ENCODE data around the gene CLPTM1L.

GRCh38 chr5:1288439-1289335 lies 56.2 kb downstream of the CLPTM1L start:
- TF ChIP-seq CTCF (IDR thresholded peaks at IDR 0.05; ENCODE audit: insufficient read depth, low read depth, low read length) (no peak), EZH2 (IDR thresholded peaks at IDR 0.05; ENCODE audit: insufficient read depth, low read length) (no peak)

Data from astrocyte (in vitro differentiated cells and primary cell).